DND-41 (cell line): ENCODE data around the gene RIPK4.

Experiments used
- ATAC-seq: fragments of 200-7000 bp; cut with Tn5 transposase; 3 replicates; pipeline ENCODE4 v1.9.1; 2021; ENCODE audit warnings: low read depth; ENCODE audit not compliant: insufficient read depth
- DNase-seq: peaks from one replicate; pipeline ENCODE4 v3.0.0-alpha.2; 2020
- H2AFZ ChIP-seq: 2 replicates; pipeline ENCODE4 v1.6.0; 2012; ENCODE audit warnings: low read depth, low read length
- H3K27ac ChIP-seq: 2 replicates; pipeline ENCODE4 v1.5.1; 2012; ENCODE audit warnings: low read length, inconsistent platforms
- H3K27me3 ChIP-seq: fragments of 200-600 bp; sonication (generic); 2 replicates; pipeline ENCODE4 v1.6.0; 2012; ENCODE audit warnings: low read length, mild to moderate bottlenecking, inconsistent platforms; ENCODE audit not compliant: insufficient read depth, poor library complexity
- H3K36me3 ChIP-seq: 2 replicates; pipeline ENCODE4 v1.5.1; 2012; ENCODE audit warnings: low read length, inconsistent platforms; ENCODE audit not compliant: insufficient read depth
- H3K4me1 ChIP-seq: 2 replicates; pipeline ENCODE4 v1.5.1; 2012; ENCODE audit warnings: mild to moderate bottlenecking, low read length; ENCODE audit not compliant: insufficient read depth
- H3K4me2 ChIP-seq: 2 replicates; pipeline ENCODE4 v1.6.0; 2012; ENCODE audit warnings: mild to moderate bottlenecking, moderate library complexity, low read length, inconsistent platforms; ENCODE audit not compliant: insufficient read depth
- H3K4me3 ChIP-seq, 2 experiments: fragments of 200-600 bp in 1 of 2; shearing (Covaris generic) in 1 of 2; 2 replicates each; pipeline ENCODE4 v1.5.1; 2012 to 2016; ENCODE audit warnings: inconsistent platforms in 2 of 2, low read length in 2 of 2, mild to moderate bottlenecking in 2 of 2, low read depth in 1 of 2, moderate library complexity in 1 of 2
- H3K79me2 ChIP-seq: 2 replicates; pipeline ENCODE4 v1.6.0; 2012; ENCODE audit warnings: low read length, inconsistent platforms; ENCODE audit not compliant: insufficient read depth
- H3K9ac ChIP-seq: 2 replicates; pipeline ENCODE4 v1.6.0; 2012; ENCODE audit warnings: low read depth, mild to moderate bottlenecking, inconsistent platforms, low read length, moderate library complexity
- H3K9me3 ChIP-seq: 2 replicates; pipeline ENCODE4 v1.5.1; 2012; ENCODE audit warnings: low read length, moderate library complexity, mild to moderate bottlenecking, inconsistent platforms; ENCODE audit not compliant: insufficient read depth, severe bottlenecking
- H4K20me1 ChIP-seq: 2 replicates; pipeline ENCODE4 v1.6.0; 2012; ENCODE audit warnings: low read length; ENCODE audit not compliant: insufficient read depth
- EZH2 ChIP-seq: IDR thresholded peaks from 3 replicates; pipeline ENCODE4 v1.6.1; 2012; ENCODE audit warnings: borderline replicate concordance, low read depth, mild to moderate bottlenecking, moderate library complexity, low read length, inconsistent platforms; ENCODE audit not compliant: severe bottlenecking
- TF ChIP-seq, protein P1 (sequence below): IDR thresholded peaks from 2 replicates; pipeline ENCODE4 v1.5.1; 2012; ENCODE audit warnings: borderline replicate concordance, low read length, moderate library complexity, mild to moderate bottlenecking; ENCODE audit not compliant: poor library complexity, severe bottlenecking; ENCODE audit errors: extremely low read depth

The RIPK4 gene

DNA sequence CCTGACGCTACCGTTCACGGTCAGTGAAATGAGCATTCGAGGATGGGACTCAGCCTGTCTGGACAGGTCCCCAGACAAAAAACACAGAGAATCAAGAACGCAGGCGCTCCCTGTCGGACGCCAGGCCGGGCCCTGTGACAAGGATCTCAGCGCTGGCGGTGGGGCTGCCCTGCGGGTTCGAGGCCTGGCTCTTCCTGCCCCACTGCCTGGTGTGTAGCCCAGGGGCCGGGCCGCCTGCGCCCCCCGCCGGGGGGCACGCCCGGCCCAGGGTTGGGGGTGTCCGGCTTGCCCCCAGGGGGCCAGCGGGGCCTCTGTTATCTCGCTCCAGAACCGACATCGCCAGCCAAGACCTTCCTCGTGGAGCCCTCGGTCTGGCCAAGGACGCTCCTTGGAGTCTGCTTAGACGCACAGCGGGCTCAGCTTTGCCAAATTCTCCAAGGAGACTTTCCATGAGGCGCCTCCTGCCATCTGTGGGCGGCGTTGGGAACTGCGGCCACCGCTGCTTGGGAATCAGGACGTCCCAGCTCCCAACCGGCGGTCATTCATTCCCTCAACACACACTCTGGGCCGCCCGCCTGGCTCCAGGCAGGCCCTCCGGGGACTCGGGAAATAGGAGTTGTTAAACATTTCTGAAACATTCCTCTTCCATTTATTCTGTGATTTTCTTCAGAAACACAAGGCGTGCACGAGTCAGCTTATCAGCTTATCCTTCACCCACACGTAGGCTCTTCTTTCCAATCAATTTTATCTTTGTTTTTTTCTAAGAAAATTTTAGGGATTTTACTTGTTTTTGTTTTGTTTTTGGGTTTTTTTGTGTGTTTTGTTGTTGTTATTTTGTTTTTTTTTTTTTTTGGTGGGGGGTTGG lies 11.3 kb upstream of the RIPK4 start:
- H3K27me3 ChIP-seq = no peaks in the 10 kb centered on the region
- H3K9ac ChIP-seq = peak overlapping the region; percentile 31
- DNase-seq = peak; percentile 61
- H3K4me3 ChIP-seq = no peak overlapping the region
- TF ChIP-seq, protein P1, sequence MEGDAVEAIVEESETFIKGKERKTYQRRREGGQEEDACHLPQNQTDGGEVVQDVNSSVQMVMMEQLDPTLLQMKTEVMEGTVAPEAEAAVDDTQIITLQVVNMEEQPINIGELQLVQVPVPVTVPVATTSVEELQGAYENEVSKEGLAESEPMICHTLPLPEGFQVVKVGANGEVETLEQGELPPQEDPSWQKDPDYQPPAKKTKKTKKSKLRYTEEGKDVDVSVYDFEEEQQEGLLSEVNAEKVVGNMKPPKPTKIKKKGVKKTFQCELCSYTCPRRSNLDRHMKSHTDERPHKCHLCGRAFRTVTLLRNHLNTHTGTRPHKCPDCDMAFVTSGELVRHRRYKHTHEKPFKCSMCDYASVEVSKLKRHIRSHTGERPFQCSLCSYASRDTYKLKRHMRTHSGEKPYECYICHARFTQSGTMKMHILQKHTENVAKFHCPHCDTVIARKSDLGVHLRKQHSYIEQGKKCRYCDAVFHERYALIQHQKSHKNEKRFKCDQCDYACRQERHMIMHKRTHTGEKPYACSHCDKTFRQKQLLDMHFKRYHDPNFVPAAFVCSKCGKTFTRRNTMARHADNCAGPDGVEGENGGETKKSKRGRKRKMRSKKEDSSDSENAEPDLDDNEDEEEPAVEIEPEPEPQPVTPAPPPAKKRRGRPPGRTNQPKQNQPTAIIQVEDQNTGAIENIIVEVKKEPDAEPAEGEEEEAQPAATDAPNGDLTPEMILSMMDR = peak; percentile 80
- TF ChIP-seq EZH2 = no peak
- no peak overlapping the region for H2AFZ ChIP-seq
- peak overlapping the region; percentile 80 for H3K27ac ChIP-seq
- no peak overlapping the region for H3K4me2 ChIP-seq
- H4K20me1 ChIP-seq = no peaks in the 10 kb centered on the region
- H3K4me1 ChIP-seq = peaks cover 97% of the 10 kb centered on the region
- no peaks in the 10 kb centered on the region for H3K79me2 ChIP-seq
- no peaks in the 10 kb centered on the region for H3K36me3 ChIP-seq
- ATAC-seq = no peak
- H3K9me3 ChIP-seq = no peaks in the 10 kb centered on the region

DNA sequence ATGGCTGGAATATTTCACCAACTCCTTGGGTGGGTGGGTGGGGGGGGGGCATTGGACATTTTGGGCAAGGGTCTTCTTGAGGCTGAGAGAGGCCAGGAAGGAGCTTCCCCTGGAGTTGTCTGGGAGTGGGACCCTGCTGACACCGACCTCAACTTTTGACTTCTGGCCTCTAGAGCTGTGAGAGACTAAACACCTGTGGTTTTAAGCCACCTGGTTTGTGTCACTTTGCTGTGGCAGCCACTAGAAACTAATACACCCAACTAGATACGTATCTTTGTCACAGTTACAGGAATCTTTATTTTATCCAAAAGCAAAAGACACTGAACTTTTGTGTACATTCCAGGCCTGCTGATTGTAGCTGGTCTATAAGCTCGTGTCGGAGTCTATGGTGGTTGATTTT lies 9.9 kb upstream of the RIPK4 start:
- ATAC-seq = peak; percentile 18; the same call in 1 of the 3 replicates
- Histone ChIP-seq H3K36me3 (no peaks in the 10 kb centered on the region), H2AFZ (no peak overlapping the region), H3K4me3 (no peak overlapping the region), H3K4me2 (no peak overlapping the region), H3K27ac (peak overlapping the region; percentile 80), H4K20me1 (no peaks in the 10 kb centered on the region), H3K27me3 (no peaks in the 10 kb centered on the region), H3K4me1 (peaks cover 99% of the 10 kb centered on the region), H3K79me2 (0 out of 2 replicates have a peak, but pooled peaks cover 3% of the 10 kb centered on the region), H3K9ac (peak overlapping the region; percentile 31), H3K9me3 (no peaks in the 10 kb centered on the region)
- TF ChIP-seq, protein P1 = no peak
- no peak for TF ChIP-seq EZH2
- DNase-seq = no peak

DNA sequence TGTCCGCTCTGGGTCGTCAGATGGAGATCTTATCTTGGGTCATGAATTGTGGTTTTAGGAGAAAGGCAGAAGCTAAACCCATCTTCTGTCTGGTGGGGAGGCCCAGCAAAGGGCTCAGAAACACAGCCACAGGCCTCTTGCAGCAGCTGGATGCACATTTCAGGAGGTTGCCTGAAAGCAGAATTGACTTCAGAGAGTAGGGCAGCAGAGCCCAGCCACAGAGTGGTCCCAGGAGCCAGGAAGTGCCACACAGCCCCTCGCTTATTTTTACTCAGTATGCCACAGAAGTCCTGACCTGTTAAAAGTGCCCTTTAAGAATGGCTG lies 8.3 kb upstream of the RIPK4 start:
- H3K9me3 ChIP-seq = peaks cover under 1% of the 10 kb centered on the region
- peaks cover 100% of the 10 kb centered on the region for H3K4me1 ChIP-seq
- H4K20me1 ChIP-seq = no peaks in the 10 kb centered on the region
- DNase-seq (peak; percentile 74), ATAC-seq (peak; percentile 70)
- H3K36me3 ChIP-seq = no peaks in the 10 kb centered on the region
- no peaks in the 10 kb centered on the region for H3K27me3 ChIP-seq
- H3K9ac ChIP-seq = peak overlapping the region; percentile 54
- TF ChIP-seq EZH2 = no peak
- TF ChIP-seq, protein P1 = no peak
- peak overlapping the region; percentile 96 for H3K27ac ChIP-seq
- H2AFZ ChIP-seq = no peak overlapping the region
- peak overlapping the region in 1 of 2 experiments; percentile 15; a peak in 1 of 4 replicates for H3K4me3 ChIP-seq
- H3K4me2 ChIP-seq = peak overlapping the region; percentile 38
- peaks cover 7% of the 10 kb centered on the region; the same call in 1 of the 2 replicates for H3K79me2 ChIP-seq
